Activated naive CD4-positive, alpha-beta T cell treated with anti-CD3 and anti-CD28 coated beads, Interleukin-2, amount 50 U/mL, for 16 hours (primary cell): Measurements from ENCODE around the gene PPP1R37.
"Not testable (repeated sequence)": the region's sequence is repeated elsewhere in the genome, so short reads cannot be mapped to it uniquely, and the experiment has no call there.

Source experiments
- DNase-seq: peaks from one replicate; pipeline ENCODE4 v3.0.0-alpha.2; 2020

PPP1R37 gene

DNA sequence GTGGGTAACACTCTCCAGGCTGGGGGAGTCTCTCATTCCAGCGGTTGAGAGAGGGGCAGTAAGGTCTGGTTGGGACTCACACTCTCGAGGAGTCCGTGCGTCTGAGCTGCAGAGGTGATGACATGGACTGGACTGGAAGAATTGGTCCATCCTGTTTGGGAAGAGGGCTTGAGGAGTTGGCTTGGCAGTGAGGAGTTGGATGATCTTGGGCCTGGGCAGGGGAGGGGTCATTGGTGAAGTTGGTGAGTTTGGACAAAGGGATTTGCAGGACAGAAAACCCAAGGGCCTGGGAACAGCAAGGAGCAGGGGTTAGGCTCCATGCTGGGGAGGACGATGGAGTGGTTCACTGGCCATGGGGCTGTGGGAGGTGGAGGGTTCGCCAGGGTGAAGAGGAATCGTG lies 3.7 kb downstream of the PPP1R37 start:
- DNase-seq: no peak

DNA sequence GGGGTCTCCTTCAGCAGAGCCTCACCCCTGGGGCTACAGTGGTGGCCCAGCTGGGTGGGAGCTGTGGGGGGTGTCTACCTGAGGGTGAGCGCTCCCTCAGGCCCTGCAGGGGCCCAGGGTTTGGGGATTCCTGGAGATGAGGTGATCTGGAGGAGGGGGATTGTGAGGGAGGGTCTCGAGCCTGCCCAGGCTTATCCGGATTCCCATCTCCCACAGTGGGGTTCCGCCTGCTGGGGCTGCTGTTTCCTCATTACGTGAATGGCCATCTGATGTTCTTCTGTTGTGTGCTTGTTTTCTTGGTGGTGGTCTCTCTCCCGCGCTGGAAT lies 4.4 kb downstream of the PPP1R37 start:
- DNase-seq: no peak

DNA sequence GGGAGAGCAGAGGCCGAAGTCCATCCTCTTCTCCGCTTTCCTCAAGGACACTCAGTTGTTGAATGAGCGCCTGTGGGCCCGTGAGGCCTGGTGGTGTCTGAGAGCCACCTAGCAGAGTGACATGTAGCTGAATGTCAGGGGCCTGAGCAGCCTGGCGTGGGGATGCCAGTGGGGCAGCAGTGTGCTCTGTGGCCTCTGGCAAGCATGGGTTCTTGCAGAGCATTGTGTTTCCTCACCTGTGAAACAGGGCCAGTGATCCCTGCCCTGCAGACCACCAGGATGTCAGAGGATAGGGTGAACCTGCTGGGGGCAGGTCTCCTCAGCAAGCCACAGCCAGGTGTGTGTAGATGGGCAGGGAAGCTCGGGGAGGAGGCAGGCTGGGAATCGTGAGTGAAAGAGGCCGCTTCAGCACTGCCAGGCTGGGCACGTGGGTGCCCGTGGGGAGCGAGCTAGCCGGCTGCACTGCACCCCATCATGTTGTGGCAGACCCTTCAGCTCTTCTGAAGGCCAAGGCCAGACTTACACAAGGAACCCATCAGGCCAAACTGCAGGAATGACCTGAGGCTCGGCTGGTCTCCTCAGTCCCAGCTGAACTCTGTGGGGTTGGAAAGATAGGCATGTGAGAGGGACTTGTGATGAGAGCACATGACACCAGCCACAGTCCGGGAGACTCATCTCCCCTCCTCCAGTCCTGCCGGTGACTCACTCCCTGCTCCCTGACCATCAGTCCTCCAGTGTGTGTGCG lies 5.0 kb downstream of the PPP1R37 start:
- DNase-seq: no peak

DNA sequence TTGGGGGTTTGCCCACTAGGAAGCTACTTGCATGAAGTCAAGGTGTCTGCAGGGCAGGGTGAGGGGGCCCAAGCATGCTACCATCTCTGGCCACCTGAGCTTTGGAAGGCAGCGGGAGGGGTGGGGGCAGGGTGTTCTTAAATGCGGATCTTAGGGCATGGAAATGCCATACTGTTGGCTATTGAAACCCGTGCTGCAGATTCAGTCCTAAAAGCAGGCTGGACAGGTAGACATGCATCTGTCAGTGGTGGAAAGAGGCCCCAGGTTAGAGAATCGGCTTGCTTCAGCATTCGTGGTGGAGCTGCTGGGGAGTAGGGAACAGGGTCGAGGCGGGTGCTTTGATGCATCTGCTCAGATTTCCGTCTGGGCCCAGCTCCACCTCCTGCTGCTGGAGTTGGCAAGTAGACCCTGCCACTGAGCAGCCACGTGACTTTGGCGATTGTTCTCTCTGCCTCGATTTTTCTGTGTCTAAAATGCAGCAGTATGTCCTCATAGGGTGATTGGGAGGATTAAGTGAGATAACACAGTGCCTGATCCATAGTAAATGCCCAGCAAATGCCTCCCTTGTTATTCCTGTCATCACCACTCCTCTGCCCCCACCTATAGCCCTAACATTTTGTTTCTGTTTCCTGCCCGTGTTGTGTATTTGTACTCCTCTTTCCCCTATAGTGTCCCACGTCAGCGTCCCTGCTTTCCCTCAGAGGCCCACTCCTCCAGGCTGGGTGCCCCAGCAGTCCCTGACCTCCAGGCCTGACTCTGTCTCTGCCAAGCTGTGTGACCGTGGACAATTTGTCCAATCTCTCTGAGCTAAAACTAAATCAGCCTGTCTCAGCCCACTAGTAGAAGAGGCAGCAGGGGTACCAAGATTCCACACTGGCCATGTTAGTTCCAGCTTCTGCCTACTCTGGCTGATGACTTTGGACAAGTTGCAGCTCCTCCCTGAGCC lies 5.8 kb downstream of the PPP1R37 start:
- no peak for DNase-seq

DNA sequence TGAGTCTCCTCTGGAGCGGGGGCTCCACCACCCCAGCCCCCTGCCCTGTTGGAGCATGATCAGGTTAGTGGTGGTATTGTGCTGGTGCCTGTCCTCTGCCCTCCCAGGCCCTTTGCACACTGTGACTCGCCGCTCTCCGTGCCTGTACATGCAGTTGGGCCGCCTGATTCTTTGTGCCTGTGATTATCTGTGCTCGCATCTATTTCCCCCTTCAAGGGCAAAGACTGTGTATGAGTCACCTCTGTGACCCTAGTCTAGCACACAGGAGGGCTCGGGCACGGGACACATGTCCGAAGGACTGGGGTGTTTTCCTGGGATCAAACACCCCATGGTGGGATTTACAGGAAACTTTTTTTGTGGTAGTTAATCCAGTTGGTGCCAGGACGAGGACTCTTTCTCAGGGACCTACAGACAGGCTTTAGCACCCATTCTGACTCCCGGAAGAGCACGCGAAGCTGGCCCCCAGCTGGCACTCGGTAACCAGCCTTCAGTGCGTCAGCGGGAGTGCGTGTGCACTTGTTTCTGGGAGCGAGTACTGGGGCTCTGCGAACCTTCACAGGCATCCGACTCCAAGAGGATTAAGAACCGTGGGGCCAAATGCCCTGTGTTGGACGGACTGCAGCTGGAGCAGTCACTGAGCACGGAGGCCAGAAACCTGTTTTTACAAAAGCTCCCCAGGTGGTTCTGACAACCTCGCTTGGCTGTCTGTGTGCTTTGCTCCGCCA lies 6.7 kb downstream of the PPP1R37 start:
- no peak for DNase-seq

DNA sequence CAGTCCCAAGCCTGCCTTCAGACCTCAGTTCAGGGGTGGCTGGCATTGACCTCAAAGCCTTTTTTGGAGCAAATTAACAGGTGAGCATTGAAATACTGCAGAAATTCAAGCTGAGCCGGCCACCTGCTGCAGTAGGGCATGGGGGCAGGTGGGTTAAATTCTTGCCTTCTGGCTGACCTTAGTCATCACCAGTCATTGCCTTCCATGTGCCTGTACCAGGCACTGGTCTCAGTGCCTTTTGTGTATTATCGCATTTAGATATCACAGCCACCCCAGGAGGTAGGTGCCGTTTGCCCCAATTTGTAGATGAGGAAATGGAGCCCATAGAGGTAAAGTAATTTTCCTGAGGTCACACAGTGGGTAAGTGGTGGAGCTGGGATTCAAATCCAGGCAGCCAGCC lies 7.2 kb downstream of the PPP1R37 start:
- no peak for DNase-seq

DNA sequence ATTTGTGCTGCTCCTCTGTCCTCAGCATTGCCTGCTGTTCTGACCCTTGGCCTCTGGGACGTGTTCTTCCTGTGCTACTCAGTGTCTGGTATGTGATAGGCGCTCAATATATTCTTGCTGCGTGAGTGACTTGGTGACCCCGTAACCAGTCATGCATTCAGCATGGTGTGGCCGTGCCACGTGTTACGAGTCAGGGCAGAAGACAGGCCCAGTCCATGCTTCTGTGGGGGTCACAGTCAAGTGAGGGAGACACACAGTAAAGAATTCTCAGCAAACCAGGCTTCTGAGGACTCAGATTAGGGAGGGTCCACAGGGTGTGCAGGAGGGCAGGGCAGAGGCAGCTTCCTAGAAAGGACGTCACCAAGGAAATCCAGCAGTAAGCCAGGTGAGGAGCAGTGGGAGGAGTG lies 7.9 kb downstream of the PPP1R37 start:
- no peak for DNase-seq

DNA sequence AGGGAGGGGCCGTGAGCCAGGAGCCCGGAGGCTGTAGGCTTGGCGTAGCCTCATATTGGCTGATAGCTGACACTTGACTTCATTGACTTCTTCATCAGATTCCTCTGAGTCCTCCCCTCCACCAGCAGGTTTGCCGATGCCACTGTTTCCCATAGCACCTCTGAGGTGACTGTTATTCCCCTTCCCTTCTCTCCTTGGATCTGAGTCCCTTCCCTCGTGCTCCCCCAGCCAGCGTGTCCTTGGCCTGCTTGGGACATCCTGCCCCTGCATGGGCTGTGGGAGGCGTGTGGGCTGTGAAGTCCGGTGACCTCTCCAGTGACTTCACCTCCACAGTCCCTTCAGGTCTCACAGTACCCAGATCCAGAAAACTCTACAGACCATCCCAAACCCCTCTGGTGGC lies 8.8 kb downstream of the PPP1R37 start:
- no peak for DNase-seq

DNA sequence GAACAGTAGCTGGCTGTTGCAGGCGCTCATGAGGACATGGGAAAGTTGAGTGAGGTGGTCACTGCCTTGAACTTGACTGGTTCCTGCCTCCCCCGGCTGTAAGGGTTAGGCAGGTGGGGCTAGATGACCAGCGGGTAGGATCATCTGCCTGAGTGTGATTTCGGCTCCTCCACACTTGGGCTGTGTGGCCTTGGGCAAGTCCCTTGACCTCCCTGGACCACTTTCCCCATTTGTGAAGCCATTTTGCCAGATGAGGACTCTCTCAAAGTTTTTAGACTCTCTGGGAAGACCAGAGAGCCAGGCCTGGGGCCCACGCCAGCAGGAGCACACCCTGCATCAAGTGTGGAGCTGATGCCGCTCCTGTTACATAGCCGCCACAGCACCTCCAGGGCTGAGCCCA lies 9.5 kb downstream of the PPP1R37 start:
- DNase-seq: no peak

DNA sequence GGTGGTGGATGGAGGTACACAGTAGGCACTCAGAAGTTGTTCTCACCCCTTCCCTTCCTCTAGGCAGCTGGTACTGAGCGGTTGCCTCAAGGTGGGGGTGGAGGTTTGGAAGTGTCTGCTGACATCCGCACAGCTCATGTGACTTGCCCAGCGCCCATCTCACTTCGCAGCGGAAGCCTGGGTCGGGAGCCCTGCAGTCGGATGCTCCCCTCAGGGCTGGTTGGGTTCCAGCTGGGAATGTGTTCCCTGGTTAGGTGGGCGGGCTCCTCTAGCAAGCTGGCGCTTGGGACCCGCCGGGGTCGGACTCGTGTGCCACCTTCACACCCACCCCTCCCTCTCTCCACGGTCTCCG lies 10.2 kb downstream of the PPP1R37 start:
- peak; percentile 39 for DNase-seq

DNA sequence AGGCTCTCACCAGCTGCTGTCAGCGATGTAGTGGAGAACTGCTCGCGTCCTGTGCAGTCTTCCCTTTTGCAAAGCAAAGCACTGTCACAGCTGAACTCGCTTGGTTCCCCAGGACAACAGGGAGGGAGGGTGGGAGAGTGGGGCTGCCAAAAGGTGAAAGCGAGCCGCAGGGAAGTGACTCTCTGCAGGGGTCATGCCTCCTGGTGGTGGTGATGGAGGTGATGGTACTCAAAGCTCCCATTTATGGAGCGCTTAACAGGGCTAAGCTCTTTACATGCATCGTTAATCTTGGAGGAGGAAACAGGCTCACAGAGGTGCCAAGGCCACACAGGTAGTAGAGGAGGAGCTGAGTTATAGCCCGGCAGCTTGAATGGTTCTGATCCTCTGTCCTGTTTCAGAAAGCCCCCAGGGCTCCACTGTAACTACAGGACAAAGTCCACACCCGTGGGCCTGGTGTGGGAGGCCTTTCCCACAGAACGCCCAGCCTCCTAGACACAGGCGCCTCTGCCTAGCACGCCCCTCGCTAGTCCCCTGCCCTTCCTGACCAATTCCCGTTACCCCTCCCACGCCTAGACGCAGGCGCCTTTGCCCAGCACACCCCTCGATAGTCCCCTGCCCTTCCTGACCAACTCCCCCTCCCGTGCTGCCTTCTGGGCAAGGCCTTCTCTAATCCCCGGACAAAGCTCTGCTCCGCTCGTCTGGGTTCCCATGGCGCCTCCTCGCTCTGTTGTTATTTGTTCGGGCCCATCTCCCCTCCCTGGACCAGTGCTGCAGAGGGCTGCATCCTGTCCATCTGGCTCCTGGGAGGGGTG lies 10.7 kb downstream of the PPP1R37 start:
- no peak for DNase-seq

DNA sequence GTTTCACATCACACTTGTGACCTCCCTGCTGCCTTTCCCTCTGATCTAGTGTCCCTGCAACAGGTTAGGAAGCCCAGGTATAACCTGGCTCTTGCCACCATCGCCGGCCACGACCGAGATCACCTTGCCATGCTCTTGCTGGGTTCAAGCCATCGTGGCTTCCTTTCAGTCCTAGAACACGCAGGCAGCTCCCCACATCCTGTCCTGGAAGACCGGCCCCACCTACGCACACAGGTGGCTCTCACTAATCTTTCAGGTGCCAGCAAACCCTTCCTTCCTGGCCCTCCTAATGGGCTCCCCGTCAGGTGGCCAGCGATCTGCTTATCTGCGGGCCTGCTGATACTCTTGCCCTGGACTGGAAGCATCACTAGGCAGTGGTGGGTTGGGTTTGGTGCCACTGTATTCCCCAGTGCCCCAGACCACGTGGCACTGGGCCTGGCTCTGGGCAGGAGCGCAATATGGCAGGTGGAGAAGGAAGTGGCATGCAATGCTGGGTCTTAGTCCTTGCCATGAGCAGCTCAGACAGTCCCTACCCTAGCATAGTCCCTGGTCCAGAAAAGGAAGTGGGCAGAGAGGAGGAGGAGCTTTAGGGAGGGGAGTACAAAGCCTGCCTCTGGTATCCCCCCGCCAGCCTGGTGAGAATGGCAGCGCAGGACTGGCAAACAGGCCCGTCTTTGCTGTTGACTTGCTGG lies 11.8 kb downstream of the PPP1R37 start:
- no peak for DNase-seq

DNA sequence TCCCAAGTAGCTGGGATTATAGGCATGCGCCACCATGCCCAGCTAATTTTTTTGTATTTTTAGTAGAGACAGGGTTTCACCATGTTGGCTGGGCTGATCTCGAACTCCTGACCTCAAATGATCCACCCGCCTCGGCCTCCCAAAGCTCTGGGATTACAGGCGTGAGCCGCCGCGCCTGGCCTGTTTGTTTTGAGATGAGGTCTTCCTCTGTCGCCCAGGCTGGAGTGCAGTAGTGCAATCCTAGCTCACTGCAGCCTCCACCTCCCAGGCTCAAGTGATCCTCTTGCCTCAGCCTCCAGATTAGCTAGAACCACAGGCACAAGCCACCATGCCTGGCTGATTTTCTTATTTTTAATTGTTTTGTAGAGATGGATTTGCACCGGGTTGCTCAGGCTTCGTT lies 13.4 kb downstream of the PPP1R37 start:
- DNase-seq: not testable (repeated sequence)

DNA sequence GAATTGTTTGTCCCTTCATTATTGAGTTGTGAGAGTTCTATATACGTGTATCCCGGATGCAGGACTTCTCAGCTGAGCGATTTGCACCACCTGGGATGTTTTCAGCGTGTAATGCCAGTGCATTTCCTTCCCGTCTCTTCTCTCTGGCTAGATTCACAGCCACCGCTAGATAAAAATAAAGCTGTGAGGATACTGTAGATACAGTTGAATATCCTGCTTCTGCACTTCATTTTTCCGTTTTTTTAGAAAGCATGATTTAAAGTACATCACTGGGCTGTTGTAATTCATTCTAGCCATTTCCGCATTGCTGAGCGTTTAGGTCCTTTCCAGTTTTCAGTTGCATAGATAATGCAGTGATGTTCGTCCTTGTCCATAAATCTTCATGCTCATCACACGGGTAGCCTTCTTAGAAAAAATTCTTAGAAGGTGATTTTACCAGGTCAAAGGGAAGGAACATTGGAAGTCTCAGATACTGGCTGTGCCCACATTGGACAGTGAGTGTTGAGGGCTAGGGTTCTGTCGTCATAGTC lies 14.7 kb downstream of the PPP1R37 start:
- DNase-seq: no peak

DNA sequence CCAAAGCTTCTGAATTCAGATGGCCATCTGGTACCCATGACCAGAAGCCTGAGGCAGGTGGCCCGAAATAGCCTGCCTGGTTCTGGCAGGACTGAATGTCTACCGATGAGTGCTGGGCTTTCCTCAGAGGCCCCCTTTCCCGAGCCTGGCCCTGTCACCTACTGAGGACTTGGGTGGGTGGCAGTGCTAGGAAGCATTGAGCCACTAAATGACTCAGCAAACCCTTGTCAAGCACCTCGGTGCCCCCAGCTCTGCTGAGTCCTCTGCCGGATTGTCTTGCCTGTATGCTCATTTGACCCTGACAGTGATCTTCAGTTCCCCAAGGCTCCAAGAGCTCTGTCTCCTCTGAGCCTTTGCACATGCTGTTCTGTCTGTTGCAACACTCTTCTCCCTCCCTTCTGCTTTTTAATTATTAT lies 17.9 kb downstream of the PPP1R37 start:
- DNase-seq: no peak

DNA sequence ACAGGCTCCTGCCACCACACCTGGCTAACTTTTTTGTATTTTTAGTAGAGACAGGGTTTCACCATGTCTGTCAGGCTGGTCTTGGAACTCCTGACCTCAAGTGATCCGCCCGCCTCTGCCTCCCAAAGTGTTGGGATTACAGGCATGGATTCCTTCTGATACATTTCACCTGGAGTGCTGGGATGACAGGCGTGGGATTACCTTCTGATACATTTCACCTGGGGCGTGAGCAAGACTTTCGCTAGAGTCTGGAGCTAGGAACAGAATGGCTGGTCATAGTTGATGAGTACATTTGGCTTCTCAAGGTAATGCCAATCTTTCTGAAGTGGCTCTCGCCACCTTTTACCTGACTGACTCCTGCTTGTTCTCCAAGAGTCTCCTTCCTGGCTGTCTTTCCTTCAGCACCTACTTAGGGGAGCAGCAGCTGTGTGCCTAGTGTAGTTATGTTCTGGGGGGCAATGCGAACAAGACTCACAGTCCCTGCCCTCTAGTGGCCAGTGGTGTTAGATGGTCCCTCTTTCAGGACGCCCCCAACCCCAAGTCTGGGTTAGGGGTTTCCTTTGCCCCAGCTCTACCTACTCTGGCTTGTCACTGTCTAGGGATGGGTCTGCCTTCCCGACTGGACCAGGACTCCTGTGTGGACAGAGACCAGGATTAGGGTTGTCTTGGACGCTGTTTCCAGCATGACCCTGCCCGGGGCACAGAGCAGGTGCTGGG lies 19.3 kb downstream of the PPP1R37 start:
- no peak for DNase-seq

DNA sequence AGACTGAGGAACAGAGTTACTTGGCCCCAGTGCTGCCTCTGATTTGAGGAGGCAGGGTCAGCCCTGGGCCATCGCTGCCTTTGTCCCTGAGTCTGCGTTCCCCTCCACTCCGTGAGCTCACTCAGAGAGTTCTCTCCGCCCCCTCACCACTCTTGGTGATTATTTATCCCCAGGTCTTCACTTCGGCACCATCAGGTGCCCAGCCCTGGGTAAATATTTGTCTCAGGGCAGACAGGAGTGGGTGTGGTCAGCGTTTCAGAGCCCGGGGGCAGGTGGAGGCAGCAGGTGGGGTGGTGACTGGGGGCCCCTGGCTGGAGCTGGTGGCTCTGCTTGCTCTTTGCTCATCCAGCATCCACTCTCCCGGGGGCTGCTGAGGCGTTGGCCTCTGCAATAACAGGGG lies 20.6 kb downstream of the PPP1R37 start:
- no peak for DNase-seq

DNA sequence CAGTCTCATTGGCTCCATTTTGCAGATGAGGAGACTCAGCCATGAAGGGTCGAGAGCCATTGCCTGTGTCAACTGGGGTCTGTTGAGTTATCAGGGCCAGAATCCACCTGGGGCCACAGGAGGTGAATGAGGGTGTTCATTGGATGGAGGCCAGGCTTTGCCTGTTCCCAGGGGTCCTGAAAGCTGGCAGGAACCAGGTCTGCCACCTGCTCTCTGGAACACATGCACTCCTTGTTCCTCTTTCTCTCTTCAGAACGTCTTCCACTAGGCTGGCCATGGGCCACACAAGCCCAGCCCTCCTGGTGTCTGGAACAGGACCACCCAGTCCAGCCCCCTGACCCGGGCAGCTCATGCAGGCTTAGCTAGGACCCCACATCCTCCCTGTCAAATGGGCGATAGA lies 21.1 kb downstream of the PPP1R37 start:
- no peak for DNase-seq

DNA sequence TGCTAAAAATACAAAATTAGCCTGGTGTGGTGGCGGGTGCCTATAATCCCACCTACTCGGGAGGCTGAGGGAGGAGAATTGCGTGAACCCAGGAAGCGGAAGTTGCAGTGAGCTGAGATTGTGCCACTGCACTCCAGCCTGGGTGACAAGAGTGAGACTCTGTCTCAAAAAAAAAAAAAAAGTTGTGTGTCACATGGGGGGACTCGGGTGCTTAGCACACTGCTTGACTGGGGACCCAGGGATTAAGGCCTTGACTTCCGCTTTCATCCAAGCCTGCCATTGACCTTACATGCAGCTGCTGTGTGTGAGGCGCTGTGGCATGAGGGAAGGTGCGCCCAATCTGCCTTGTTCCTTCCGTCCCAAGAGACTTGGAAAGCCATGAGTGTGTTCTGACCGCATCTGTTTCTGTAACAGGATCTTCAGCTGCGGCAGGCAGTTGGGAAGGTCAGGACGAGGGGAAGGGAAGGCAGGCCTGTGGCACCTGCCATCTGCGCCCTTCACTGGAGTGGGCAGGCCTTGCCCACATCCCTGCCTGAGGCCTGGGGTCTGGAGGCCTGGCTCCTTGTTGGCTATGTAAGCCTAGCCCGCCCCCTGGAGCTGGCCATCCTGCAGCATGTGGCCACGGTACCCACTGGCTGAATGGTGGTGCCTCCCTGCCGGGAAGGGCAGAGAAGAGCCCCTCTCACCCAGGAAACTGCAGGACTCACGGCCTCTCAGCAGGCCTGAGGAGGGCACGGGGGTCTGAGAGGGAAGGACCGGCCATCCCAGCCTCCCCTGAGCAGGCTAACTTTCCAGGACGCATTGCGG lies 23.0 kb downstream of the PPP1R37 start:
- DNase-seq: no peak

DNA sequence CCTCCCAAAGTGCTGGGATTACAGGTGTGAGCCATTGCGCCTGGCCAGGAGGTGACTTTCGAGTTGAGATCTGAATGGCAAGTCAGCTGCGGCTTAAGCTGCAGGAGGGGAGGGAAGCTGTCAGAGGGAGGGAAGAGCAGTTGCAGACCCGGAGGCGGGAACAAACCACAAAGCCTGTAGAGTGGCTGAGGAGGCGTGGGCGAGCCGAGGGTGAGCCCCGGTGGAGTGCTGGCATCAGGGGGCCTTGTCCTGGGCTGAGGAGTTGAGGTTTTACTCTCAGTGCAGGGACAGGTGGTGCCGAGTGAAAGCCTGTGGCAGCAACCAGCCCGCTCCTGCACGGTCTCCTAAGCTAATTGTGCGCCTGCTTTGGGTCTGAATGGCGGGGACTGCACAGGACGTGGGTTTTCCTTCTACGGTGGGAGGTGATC lies 24.2 kb downstream of the PPP1R37 start:
- DNase-seq: peak; percentile 64
